ENCODE measurements around the gene S100A10. TPM values are rescaled to one million over a fixed set of nuclear protein-coding genes. Genes with fewer than 3 reads are reported as not detected.

The S100A10 gene
- total RNA-seq, 2 donors from 2014 or later, result 40.7 to 105 TPM

- WGBS, 2 donors, result 61 to 76% methylated on average over 1 of the region's 1 CpG
- H3K36me3 ChIP-seq (replicated peaks in 1 of 2; ENCODE audit: insufficient read depth in 1 of 2, low read depth in 2 of 2), result no peaks in the 10 kb centered on the region
- no peaks in the 10 kb centered on the region for H3K27me3 ChIP-seq
- peaks cover 29% of the 10 kb centered on the region for H3K4me1 ChIP-seq
- DNase-seq (no peak), ATAC-seq (no peak)
- no peaks in the 10 kb centered on the region for H3K9me3 ChIP-seq
- TF ChIP-seq POLR2A (IDR thresholded peaks at IDR 0.05) (no peak), CTCF (IDR thresholded peaks at IDR 0.05) (no peak)
- H3K4me3 ChIP-seq, result no peak overlapping the region
- H3K27ac ChIP-seq, result no peak overlapping the region
- intact Hi-C loops (cut with DNase I), result no loop called here
Measured at GRCh38 chr1:151943591-151943990, 50.1 kb downstream of the S100A10 start.

DNA sequence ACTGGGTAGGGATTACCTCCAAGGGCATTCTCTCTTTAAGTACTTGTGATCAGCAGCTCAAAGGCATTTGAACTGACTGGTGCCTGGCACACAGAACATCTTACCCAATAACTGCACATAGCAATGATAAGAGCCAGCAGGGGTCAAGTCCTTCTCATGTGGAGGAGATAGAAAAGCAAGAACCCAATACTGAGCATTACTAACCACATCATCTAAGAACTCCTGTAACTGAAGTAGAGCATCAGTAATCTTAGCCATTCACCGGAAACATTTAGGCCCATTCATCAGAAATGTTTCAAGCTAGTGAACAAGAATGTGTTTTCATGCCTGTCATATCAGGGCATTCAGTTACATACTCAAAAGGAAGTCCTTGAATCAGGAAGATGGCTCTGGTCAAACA is 50.8 kb downstream of the S100A10 start:
- ATAC-seq (no peak), DNase-seq (no peak)
- Histone ChIP-seq H3K27ac (no peak overlapping the region), H3K4me3 (no peak overlapping the region), H3K4me1 (peaks cover 29% of the 10 kb centered on the region), H3K9me3 (no peaks in the 10 kb centered on the region), H3K27me3 (no peaks in the 10 kb centered on the region), H3K36me3 (replicated peaks in 1 of 2; ENCODE audit: insufficient read depth in 1 of 2, low read depth in 2 of 2) (no peaks in the 10 kb centered on the region)
- TF ChIP-seq POLR2A (IDR thresholded peaks at IDR 0.05) (no peak), CTCF (IDR thresholded peaks at IDR 0.05) (no peak)
- intact Hi-C loops (cut with DNase I), result no loop called here
- 68 to 80% methylated on average over 1 of the region's 1 CpG for WGBS, 2 donors

DNA sequence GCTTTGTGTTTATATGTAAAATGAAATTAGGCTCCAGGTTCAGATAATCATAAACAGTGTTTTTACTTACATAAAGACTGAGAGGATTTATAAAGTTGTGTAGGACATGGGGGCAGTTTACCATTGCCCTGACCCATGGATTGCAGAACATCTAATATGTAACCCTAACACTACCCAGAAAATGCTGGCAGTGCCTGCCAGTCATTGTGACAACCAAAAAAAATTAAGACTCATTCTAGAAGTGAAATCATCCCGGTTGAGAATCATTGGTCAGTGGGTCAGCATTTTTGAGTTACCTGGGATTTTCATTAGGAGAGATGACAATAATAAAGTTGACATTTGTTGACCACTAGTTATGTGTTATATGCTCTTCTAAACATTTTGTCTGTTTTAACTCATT is 53.1 kb downstream of the S100A10 start:
- DNase-seq, result no peak
- intact Hi-C loops (cut with DNase I), result no loop called here
- peaks cover 33% of the 10 kb centered on the region for H3K4me1 ChIP-seq

GRCh38 chr1:151939779-151940178 is 53.9 kb downstream of the S100A10 start:
- Histone ChIP-seq H3K4me3 (no peak overlapping the region), H3K4me1 (peaks cover 32% of the 10 kb centered on the region), H3K27me3 (no peaks in the 10 kb centered on the region), H3K36me3 (replicated peaks in 1 of 2; ENCODE audit: insufficient read depth in 1 of 2, low read depth in 2 of 2) (no peaks in the 10 kb centered on the region), H3K9me3 (no peaks in the 10 kb centered on the region), H3K27ac (no peak overlapping the region)
- intact Hi-C loops (cut with DNase I), result loop anchor here (5.0 kb wide), 1 partner anchor 58 kb away; no protein-coding TSS in a partner anchor
- WGBS, 2 donors, result 50 to 59% methylated on average over 1 of the region's 1 CpG
- no peak for DNase-seq
- no peak for TF ChIP-seq CTCF (IDR thresholded peaks at IDR 0.05)
- TF ChIP-seq POLR2A (IDR thresholded peaks at IDR 0.05), result no peak
- ATAC-seq, result no peak

More for the DNA sequence above, 53.1 kb downstream of the S100A10 start:
- H3K27me3 ChIP-seq, result no peaks in the 10 kb centered on the region
- H3K4me3 ChIP-seq, result no peak overlapping the region
- WGBS, 2 donors, result 4 to 26% methylated on average over 1 of the region's 1 CpG
- no peak for TF ChIP-seq POLR2A (IDR thresholded peaks at IDR 0.05)
- no peak for TF ChIP-seq CTCF (IDR thresholded peaks at IDR 0.05)
- peak overlapping the region in 3 of 4 donors; percentile 55 to 68 (median 62) for H3K27ac ChIP-seq
- H3K36me3 ChIP-seq (replicated peaks in 1 of 2; ENCODE audit: insufficient read depth in 1 of 2, low read depth in 2 of 2), result no peaks in the 10 kb centered on the region
- no peak for ATAC-seq
- H3K9me3 ChIP-seq, result no peaks in the 10 kb centered on the region

DNA sequence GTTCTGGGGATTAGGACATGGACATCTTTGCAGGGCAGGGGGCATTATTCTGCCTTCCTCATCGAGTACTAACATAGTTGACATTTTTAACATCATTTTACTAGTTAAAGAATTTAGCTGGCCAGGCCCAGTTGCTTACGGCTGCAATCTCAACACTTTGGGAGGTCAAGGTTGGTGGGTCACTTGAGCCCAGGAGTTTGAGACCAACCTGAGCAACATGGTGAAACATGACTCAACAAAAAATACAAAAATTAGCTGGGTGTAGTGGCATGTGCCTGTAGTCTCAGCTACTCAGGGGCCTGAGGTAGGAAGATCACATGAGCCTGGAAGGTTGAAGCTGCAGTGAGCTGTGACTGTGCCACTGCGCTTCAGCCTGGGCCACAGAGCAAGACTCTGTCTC is 54.5 kb downstream of the S100A10 start:
- ATAC-seq (no peak), DNase-seq (no peak)
- Histone ChIP-seq H3K4me3 (no peak overlapping the region), H3K9me3 (no peaks in the 10 kb centered on the region), H3K36me3 (replicated peaks in 1 of 2; ENCODE audit: insufficient read depth in 1 of 2, low read depth in 2 of 2) (no peaks in the 10 kb centered on the region), H3K27me3 (no peaks in the 10 kb centered on the region), H3K4me1 (peaks cover 26% of the 10 kb centered on the region), H3K27ac (no peak overlapping the region)
- WGBS, 2 donors, result 75% methylated on average over 3 of the region's 3 CpGs
- TF ChIP-seq CTCF (IDR thresholded peaks at IDR 0.05) (no peak), POLR2A (IDR thresholded peaks at IDR 0.05) (no peak)
- intact Hi-C loops (cut with DNase I), result loop anchor here (5.0 kb wide), 1 partner anchor 58 kb away; no protein-coding TSS in a partner anchor

Data from body of pancreas (tissue), 4 donors.